ENCODE measurements around the gene RAB8B.

RAB8B gene

DNA sequence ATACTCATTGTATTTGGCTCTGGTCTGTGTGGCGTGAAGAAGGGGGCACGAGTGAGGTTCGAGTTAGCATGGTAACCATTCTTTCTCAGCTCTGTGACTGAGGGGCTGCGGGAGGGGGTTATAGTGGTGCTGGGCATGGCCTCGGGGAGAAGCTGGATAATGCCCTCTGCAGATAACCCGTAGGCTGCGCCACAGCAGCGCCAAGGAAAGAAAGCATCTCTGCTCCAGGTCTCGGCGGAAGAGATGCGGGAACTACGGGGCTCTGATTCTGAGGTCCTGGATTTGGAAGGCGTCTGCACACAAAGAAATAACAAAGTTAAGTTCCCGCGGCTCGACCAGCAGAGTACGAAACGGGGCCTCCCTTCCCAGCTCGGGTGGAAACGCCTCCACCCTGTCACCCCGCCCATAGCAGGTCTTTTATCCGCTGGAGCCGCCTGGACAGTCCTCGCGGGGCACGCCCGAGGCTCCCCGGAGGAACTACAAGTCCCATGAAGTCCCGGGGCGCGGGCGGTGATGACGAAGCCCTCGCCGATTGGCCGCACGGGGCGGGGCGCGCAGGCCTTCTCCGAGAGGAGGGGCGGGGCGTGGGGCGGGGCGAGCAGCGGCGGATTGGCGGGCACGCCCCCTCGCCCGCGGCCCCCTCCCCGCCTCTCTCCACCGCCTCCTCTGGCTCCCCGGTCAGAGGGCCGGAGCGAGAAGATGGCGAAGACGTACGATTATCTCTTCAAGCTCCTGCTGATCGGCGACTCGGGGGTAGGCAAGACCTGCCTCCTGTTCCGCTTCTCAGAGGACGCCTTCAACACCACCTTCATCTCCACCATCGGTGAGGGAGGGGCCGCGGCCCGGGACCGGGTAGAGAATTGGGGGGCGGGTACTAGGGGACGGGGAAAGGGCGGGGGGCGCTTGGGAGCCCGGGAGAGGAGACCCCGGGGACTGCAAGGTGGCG, at the start of gene RAB8B:
Gene RAB8B, plus strand, starts transcription at position 681 of the 946 bp plus-strand sequence. Its CDS starts 19 bp downstream, at position 700.
- Histone ChIP-seq H3K36me3 (ENCODE audit: control insufficient read depth in 2 of 2, insufficient read depth in 2 of 2, low read length in 2 of 2) (no peaks in the 10 kb centered on the region), H3K4me1 (ENCODE audit: control insufficient read depth in 2 of 2, insufficient read depth in 2 of 2, low read length in 2 of 2) (peaks cover 13 to 17% of the 10 kb centered on the region in 2 donors)

DNA sequence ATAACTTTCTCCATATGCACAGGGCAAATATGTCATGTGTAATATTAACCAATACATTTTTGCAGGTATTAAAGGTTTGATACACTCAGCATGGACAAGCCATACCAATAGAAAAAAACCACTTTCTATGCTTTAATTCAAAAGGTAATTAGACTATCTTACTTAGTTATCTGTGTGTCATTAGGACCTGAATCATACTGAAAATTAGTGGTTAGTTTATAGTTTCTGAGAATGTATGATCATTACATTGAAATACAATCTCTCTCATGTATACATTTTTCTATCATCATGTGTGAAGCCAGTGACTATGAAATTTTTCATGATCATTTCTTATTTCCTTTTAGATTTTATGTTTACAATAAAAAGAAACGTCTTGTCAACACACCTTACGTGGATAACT, 48.5 kb upstream of the RAB8B start:
- H3K36me3 ChIP-seq (ENCODE audit: control insufficient read depth in 2 of 2, insufficient read depth in 2 of 2, low read length in 2 of 2): peaks cover 5 to 6% of the 10 kb centered on the region in 2 donors
- H3K9ac ChIP-seq (ENCODE audit: low read depth in 1 of 2, low read length in 2 of 2): no peak overlapping the region
- no peak overlapping the region for H3K27ac ChIP-seq (ENCODE audit: low read depth in 2 of 2, low read length in 2 of 2)

More for the DNA sequence above, at the start of gene RAB8B:
- H3K27ac ChIP-seq (ENCODE audit: low read depth in 2 of 2, low read length in 2 of 2): peak within 1 kb of the TSS; percentile 78 to 84
- H3K27me3 ChIP-seq (ENCODE audit: control insufficient read depth in 2 of 2, insufficient read depth in 2 of 2, low read length in 2 of 2): no peaks in the 10 kb centered on the region
- peak within 1 kb of the TSS; percentile 87 to 90 for H3K4me3 ChIP-seq (ENCODE audit: low read length in 2 of 2)
- H3K9me3 ChIP-seq (ENCODE audit: control insufficient read depth in 2 of 2, low read length in 2 of 2): no peaks in the 10 kb centered on the region
- peak within 1 kb of the TSS; percentile 78 to 92 for H3K9ac ChIP-seq (ENCODE audit: low read depth in 1 of 2, low read length in 2 of 2)

DNA sequence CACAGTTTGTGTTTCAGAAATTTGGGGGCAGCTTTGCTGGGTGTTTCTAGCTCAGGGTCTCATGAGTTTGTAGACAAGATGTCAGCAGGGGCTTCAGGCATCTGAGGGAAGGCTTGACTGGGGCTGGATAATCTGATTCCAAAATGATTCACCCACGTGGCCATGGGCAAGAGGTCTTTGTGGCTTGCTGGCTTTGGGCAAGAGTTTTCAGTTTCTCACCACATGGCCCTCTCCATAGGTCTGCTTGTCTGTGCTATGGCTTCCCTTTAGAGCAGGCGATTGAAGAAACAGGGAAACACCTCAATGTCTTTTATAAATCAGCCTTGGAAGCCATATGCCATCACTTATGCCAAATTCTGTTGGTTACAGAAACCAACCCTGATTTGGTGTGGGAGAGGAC, 44.0 kb upstream of the RAB8B start:
- Histone ChIP-seq H3K27ac (ENCODE audit: low read depth in 2 of 2, low read length in 2 of 2) (no peak overlapping the region), H3K27me3 (ENCODE audit: control insufficient read depth in 2 of 2, insufficient read depth in 2 of 2, low read length in 2 of 2) (no peaks in the 10 kb centered on the region), H3K4me3 (ENCODE audit: low read length in 2 of 2) (no peak overlapping the region), H3K36me3 (ENCODE audit: control insufficient read depth in 2 of 2, insufficient read depth in 2 of 2, low read length in 2 of 2) (peaks cover 8 to 19% of the 10 kb centered on the region in 2 donors), H3K9ac (ENCODE audit: low read depth in 1 of 2, low read length in 2 of 2) (no peak overlapping the region), H3K4me1 (ENCODE audit: control insufficient read depth in 2 of 2, insufficient read depth in 2 of 2, low read length in 2 of 2) (no peaks in the 10 kb centered on the region), H3K9me3 (ENCODE audit: control insufficient read depth in 2 of 2, low read length in 2 of 2) (no peaks in the 10 kb centered on the region)

More for the DNA sequence above, 48.5 kb upstream of the RAB8B start:
- no peaks in the 10 kb centered on the region for H3K9me3 ChIP-seq (ENCODE audit: control insufficient read depth in 2 of 2, low read length in 2 of 2)
- no peak overlapping the region for H3K4me3 ChIP-seq (ENCODE audit: low read length in 2 of 2)
- no peaks in the 10 kb centered on the region for H3K27me3 ChIP-seq (ENCODE audit: control insufficient read depth in 2 of 2, insufficient read depth in 2 of 2, low read length in 2 of 2)
- no peaks in the 10 kb centered on the region for H3K4me1 ChIP-seq (ENCODE audit: control insufficient read depth in 2 of 2, insufficient read depth in 2 of 2, low read length in 2 of 2)

DNA sequence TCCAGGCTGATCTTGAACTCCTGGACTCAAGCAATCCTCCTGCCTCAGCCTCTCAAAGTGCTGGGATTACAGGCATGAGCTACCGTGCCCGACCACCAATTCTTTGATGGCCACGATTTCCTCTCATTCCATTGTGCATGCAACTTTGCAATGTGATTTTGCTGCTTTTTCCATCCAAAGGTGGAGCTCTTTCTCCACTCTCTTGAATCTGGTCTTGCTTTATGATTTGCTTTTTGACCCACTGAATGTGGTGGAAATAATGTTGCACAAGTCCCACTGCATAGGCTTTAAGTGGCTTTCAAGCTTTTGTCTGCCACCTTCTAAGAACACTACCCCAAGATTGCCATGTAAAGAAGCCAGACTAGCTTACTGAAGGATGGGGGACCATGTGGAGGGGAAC, 42.7 kb upstream of the RAB8B start:
- no peak overlapping the region for H3K9ac ChIP-seq (ENCODE audit: low read depth in 1 of 2, low read length in 2 of 2)
- H3K36me3 ChIP-seq (ENCODE audit: control insufficient read depth in 2 of 2, insufficient read depth in 2 of 2, low read length in 2 of 2): peaks cover 8 to 18% of the 10 kb centered on the region in 2 donors

DNA sequence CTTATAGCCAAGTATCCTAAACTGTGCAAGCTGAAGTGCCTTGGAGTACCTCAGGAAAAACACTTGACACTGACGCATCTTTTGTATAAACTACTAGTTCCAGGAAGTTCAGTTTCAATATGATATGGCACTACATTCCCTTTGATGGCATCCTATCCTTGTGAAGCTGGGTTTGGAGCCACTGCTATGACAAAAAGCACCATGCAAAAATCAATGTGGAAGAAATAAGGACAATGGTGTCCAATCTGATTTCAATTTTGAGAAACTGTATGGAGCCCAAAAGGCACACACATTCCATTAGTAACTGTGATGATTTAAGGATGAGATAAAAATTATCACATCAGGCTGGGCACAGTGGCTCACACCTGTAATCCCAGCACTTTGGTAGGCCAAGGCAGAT, 37.7 kb upstream of the RAB8B start:
- Histone ChIP-seq H3K36me3 (ENCODE audit: control insufficient read depth in 2 of 2, insufficient read depth in 2 of 2, low read length in 2 of 2) (peaks cover 20 to 34% of the 10 kb centered on the region in 2 donors), H3K27me3 (ENCODE audit: control insufficient read depth in 2 of 2, insufficient read depth in 2 of 2, low read length in 2 of 2) (no peaks in the 10 kb centered on the region), H3K27ac (ENCODE audit: low read depth in 2 of 2, low read length in 2 of 2) (no peak overlapping the region), H3K4me3 (ENCODE audit: low read length in 2 of 2) (no peak overlapping the region), H3K9ac (ENCODE audit: low read depth in 1 of 2, low read length in 2 of 2) (no peak overlapping the region), H3K4me1 (ENCODE audit: control insufficient read depth in 2 of 2, insufficient read depth in 2 of 2, low read length in 2 of 2) (peaks cover 0 to 6% of the 10 kb centered on the region in 2 donors), H3K9me3 (ENCODE audit: control insufficient read depth in 2 of 2, low read length in 2 of 2) (no peaks in the 10 kb centered on the region)

More for the DNA sequence above, 42.7 kb upstream of the RAB8B start:
- Histone ChIP-seq H3K27ac (ENCODE audit: low read depth in 2 of 2, low read length in 2 of 2) (no peak overlapping the region), H3K9me3 (ENCODE audit: control insufficient read depth in 2 of 2, low read length in 2 of 2) (no peaks in the 10 kb centered on the region), H3K4me1 (ENCODE audit: control insufficient read depth in 2 of 2, insufficient read depth in 2 of 2, low read length in 2 of 2) (no peaks in the 10 kb centered on the region), H3K27me3 (ENCODE audit: control insufficient read depth in 2 of 2, insufficient read depth in 2 of 2, low read length in 2 of 2) (no peaks in the 10 kb centered on the region), H3K4me3 (ENCODE audit: low read length in 2 of 2) (no peak overlapping the region)

DNA sequence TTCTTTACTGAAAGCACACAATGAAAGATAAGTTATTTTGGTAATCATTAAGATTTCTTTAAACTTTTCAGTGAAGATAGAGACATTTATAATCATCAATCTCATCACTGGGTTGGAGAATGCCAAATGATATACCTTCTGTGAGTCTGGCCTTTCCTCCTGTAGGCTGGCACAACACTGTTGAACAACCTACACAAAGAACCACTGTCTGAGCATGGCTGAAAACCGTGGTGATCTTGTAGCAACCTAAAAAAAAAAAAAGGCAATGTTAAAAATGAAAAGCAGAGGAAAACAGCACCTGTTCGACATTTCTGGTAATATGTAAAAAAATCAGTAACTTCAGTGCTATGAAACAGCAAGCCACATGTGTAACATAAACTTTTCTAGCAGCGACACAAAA, 33.9 kb upstream of the RAB8B start:
- Histone ChIP-seq H3K9ac (ENCODE audit: low read depth in 1 of 2, low read length in 2 of 2) (no peak overlapping the region), H3K4me3 (ENCODE audit: low read length in 2 of 2) (peak overlapping the region; percentile 92 to 97), H3K9me3 (ENCODE audit: control insufficient read depth in 2 of 2, low read length in 2 of 2) (no peaks in the 10 kb centered on the region), H3K36me3 (ENCODE audit: control insufficient read depth in 2 of 2, insufficient read depth in 2 of 2, low read length in 2 of 2) (peaks cover 18 to 22% of the 10 kb centered on the region in 2 donors), H3K4me1 (ENCODE audit: control insufficient read depth in 2 of 2, insufficient read depth in 2 of 2, low read length in 2 of 2) (peaks cover 2 to 6% of the 10 kb centered on the region in 2 donors), H3K27ac (ENCODE audit: low read depth in 2 of 2, low read length in 2 of 2) (no peak overlapping the region), H3K27me3 (ENCODE audit: control insufficient read depth in 2 of 2, insufficient read depth in 2 of 2, low read length in 2 of 2) (no peaks in the 10 kb centered on the region)

DNA sequence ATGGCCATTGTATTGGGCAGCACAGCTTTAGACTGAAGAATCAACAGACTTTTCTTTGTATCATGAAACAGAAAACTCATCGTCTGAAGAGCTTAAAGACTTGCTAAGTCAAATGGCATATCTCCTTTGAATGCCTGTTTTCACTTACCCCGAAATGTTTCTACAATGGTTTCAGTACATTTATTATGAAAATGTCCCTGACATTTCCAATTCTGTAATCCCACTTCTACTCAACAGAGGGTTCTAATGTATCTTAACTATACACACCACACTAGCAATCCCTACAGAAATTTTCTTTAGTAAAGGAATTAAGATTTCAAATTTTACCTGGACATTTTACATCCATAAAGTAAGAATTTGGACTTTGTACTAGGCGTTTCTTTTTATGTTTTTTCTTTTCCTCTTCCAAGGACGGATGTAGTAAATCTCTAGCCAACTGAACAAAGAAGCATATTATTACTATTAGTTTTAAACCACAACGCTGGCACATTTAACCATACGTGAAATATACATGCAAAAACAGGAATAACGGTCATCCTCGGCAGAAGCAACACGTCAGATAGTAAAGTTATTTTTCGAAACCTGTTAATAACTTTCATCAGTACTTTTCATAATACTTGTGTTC, 33.2 kb upstream of the RAB8B start:
- H3K36me3 ChIP-seq (ENCODE audit: control insufficient read depth in 2 of 2, insufficient read depth in 2 of 2, low read length in 2 of 2): peaks cover 18 to 22% of the 10 kb centered on the region in 2 donors
- peak overlapping the region; percentile 92 to 97 for H3K4me3 ChIP-seq (ENCODE audit: low read length in 2 of 2)
- peak overlapping the region; percentile 89 to 97 for H3K9ac ChIP-seq (ENCODE audit: low read depth in 1 of 2, low read length in 2 of 2)
- H3K4me1 ChIP-seq (ENCODE audit: control insufficient read depth in 2 of 2, insufficient read depth in 2 of 2, low read length in 2 of 2): peaks cover 2 to 6% of the 10 kb centered on the region in 2 donors
- no peaks in the 10 kb centered on the region for H3K9me3 ChIP-seq (ENCODE audit: control insufficient read depth in 2 of 2, low read length in 2 of 2)
- H3K27me3 ChIP-seq (ENCODE audit: control insufficient read depth in 2 of 2, insufficient read depth in 2 of 2, low read length in 2 of 2): no peaks in the 10 kb centered on the region
- H3K27ac ChIP-seq (ENCODE audit: low read depth in 2 of 2, low read length in 2 of 2): peak overlapping the region; percentile 95

DNA sequence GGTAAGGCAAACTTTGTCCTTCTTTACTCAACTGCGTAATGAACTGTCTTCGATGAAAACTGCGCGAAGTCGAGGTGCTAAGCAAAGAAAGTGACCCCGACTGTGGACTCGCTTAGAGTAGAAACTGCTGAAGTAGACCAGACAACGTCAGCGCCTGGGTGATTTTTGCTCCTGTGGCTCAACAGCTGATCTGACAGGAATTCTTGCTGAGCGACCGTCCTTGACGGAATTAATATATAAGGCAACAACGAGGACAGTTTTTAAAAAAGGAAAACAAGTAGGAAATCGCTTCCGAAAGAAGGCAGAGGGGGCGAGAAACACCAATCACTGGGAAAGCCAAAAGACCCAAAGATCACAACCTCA, 32.7 kb upstream of the RAB8B start:
- H3K9ac ChIP-seq (ENCODE audit: low read depth in 1 of 2, low read length in 2 of 2): peak overlapping the region; percentile 89 to 97

DNA sequence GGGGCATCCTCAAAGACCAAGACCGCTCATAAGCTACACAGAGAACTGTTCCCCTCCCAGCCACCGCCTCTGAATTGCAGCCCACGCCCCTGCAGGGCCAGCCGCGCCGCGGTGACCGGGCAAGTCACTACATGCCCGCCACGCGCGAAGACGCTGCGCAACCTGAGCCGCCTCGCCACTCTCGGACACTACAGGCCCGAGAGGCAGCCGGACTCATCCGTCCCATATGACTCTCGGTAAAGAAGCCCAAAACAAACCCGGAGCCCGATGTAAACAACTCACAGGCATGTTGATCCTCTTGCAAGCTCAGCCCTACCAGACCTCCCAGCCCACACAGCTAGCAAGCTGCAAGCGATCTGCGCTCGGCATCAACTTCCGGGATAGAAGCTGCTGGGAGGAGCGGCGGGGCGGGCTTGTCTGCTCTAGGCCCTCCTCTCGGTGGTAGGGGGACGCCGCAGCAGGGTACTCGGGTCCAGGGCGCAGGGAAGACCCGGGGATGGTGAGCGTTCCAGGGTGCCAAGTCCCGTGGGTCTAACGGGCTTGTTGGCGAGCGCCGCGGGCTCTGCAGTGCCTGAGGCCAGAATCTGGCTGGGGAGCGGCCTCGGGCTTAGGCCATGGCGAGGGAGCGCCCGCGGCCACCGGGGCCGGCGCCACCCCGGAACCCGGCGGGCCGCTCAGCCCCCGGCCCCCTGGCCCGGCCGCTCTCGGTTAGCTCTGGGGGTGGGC, 32.1 kb upstream of the RAB8B start, which contains the start of gene RPS27L:
Gene RPS27L, minus strand, starts transcription at position 360 of the 726 bp plus-strand sequence. Its CDS starts 72 bp downstream, at position 288.
- Histone ChIP-seq H3K9me3 (ENCODE audit: control insufficient read depth in 2 of 2, low read length in 2 of 2) (no peaks in the 10 kb centered on the region), H3K4me1 (ENCODE audit: control insufficient read depth in 2 of 2, insufficient read depth in 2 of 2, low read length in 2 of 2) (peaks cover 2 to 6% of the 10 kb centered on the region in 2 donors), H3K9ac (ENCODE audit: low read depth in 1 of 2, low read length in 2 of 2) (peak within 1 kb of the TSS; percentile 89 to 97), H3K36me3 (ENCODE audit: control insufficient read depth in 2 of 2, insufficient read depth in 2 of 2, low read length in 2 of 2) (peaks cover 14 to 18% of the 10 kb centered on the region in 2 donors), H3K27me3 (ENCODE audit: control insufficient read depth in 2 of 2, insufficient read depth in 2 of 2, low read length in 2 of 2) (no peaks in the 10 kb centered on the region), H3K27ac (ENCODE audit: low read depth in 2 of 2, low read length in 2 of 2) (peak within 1 kb of the TSS; percentile 95), H3K4me3 (ENCODE audit: low read length in 2 of 2) (peak within 1 kb of the TSS; percentile 92 to 97)

More for the DNA sequence above, 32.7 kb upstream of the RAB8B start:
- peak overlapping the region; percentile 92 to 97 for H3K4me3 ChIP-seq (ENCODE audit: low read length in 2 of 2)
- peaks cover 2 to 6% of the 10 kb centered on the region in 2 donors for H3K4me1 ChIP-seq (ENCODE audit: control insufficient read depth in 2 of 2, insufficient read depth in 2 of 2, low read length in 2 of 2)
- no peaks in the 10 kb centered on the region for H3K27me3 ChIP-seq (ENCODE audit: control insufficient read depth in 2 of 2, insufficient read depth in 2 of 2, low read length in 2 of 2)
- no peaks in the 10 kb centered on the region for H3K9me3 ChIP-seq (ENCODE audit: control insufficient read depth in 2 of 2, low read length in 2 of 2)
- peak overlapping the region; percentile 95 for H3K27ac ChIP-seq (ENCODE audit: low read depth in 2 of 2, low read length in 2 of 2)
- peaks cover 18% of the 10 kb centered on the region in 2 donors for H3K36me3 ChIP-seq (ENCODE audit: control insufficient read depth in 2 of 2, insufficient read depth in 2 of 2, low read length in 2 of 2)

All from mucosa of rectum (tissue), 2 donors.